ENCODE data around the gene ARHGAP42. TPM values are rescaled to one million over a fixed set of nuclear protein-coding genes. Genes with fewer than 3 reads are reported as not detected.

Gene ARHGAP42
- total RNA-seq, 1 donor from 2014 or later: 33.2 TPM

DNA sequence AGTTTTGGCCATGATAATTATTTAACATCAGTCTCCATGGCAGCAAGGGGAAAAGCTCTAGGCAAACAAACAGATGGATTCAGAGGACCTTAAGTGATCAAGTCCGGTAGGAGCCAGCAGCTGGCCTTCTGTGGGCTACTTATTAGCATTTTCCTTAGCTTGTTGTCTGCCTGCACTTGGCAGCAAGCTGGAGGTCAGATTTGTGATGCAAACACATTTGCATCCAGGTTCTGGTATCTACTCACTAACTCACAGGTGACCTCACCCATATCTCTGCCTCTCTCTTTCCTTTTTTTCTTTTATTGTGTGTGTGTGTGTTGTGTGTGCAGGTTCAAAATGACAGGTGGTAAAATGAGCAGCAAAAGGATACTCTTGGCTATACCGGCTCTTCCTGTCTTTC lies 32.3 kb downstream of the ARHGAP42 start:
- H3K36me3 ChIP-seq (ENCODE audit: insufficient read depth, low read length): no peaks in the 10 kb centered on the region
- H3K4me3 ChIP-seq (ENCODE audit: insufficient read depth, low read depth, low read length): no peak overlapping the region
- Mint-ChIP-seq H3K27me3 (ENCODE audit: low read depth, unreplicated experiment) (no peaks in the 10 kb centered on the region), H3K36me3 (ENCODE audit: low read depth, unreplicated experiment) (no peaks in the 10 kb centered on the region), H3K4me1 (ENCODE audit: low read depth, unreplicated experiment) (peaks cover 30% of the 10 kb centered on the region), H3K9me3 (ENCODE audit: unreplicated experiment) (peaks cover 1% of the 10 kb centered on the region), H3K27ac (ENCODE audit: unreplicated experiment) (peak overlapping the region; percentile 85), H3K4me3 (ENCODE audit: unreplicated experiment) (no peak overlapping the region)
- peak overlapping the region; percentile 72 for H3K4me2 ChIP-seq (ENCODE audit: low read length)
- H3K79me2 ChIP-seq (ENCODE audit: insufficient read depth, low read length): peaks cover 47% of the 10 kb centered on the region
- peaks cover 22% of the 10 kb centered on the region for H4K20me1 ChIP-seq (ENCODE audit: insufficient read depth, low read length)
- no peak overlapping the region for H2AFZ ChIP-seq (ENCODE audit: low read depth, low read length)
- FAIRE-seq (no peak), DNase-seq (ENCODE audit: low read depth) (peak; percentile 46)
- H3K9me3 ChIP-seq (ENCODE audit: insufficient read depth, low read depth, low read length): no peaks in the 10 kb centered on the region
- H3K27me3 ChIP-seq (ENCODE audit: insufficient read depth, low read length): no peaks in the 10 kb centered on the region
- H3K27ac ChIP-seq (ENCODE audit: low read depth, low read length): peak overlapping the region; percentile 41
- peaks cover 14% of the 10 kb centered on the region for H3K4me1 ChIP-seq (ENCODE audit: insufficient read depth, low read length)
- peak overlapping the region; percentile 51 for H3K9ac ChIP-seq (ENCODE audit: low read length)
- TF ChIP-seq, protein P1, sequence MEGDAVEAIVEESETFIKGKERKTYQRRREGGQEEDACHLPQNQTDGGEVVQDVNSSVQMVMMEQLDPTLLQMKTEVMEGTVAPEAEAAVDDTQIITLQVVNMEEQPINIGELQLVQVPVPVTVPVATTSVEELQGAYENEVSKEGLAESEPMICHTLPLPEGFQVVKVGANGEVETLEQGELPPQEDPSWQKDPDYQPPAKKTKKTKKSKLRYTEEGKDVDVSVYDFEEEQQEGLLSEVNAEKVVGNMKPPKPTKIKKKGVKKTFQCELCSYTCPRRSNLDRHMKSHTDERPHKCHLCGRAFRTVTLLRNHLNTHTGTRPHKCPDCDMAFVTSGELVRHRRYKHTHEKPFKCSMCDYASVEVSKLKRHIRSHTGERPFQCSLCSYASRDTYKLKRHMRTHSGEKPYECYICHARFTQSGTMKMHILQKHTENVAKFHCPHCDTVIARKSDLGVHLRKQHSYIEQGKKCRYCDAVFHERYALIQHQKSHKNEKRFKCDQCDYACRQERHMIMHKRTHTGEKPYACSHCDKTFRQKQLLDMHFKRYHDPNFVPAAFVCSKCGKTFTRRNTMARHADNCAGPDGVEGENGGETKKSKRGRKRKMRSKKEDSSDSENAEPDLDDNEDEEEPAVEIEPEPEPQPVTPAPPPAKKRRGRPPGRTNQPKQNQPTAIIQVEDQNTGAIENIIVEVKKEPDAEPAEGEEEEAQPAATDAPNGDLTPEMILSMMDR (IDR thresholded peaks at IDR 0.05; ENCODE audit: insufficient read depth, low read depth, low read length): no peak
- no peak for TF ChIP-seq EZH2 (IDR thresholded peaks at IDR 0.05; ENCODE audit: insufficient read depth, low read length)

- H3K9me3 ChIP-seq (ENCODE audit: insufficient read depth, low read depth, low read length): no peaks in the 10 kb centered on the region
- Mint-ChIP-seq H3K4me1 (ENCODE audit: low read depth, unreplicated experiment) (peaks cover 30% of the 10 kb centered on the region), H3K27ac (ENCODE audit: unreplicated experiment) (peak overlapping the region; percentile 85)
These were observed 32.7 kb downstream of the ARHGAP42 start for GRCh38 chr11:100719809-100720221.

GRCh38 chr11:100726680-100727079 lies 39.6 kb downstream of the ARHGAP42 start:
- Histone ChIP-seq H3K27me3 (ENCODE audit: insufficient read depth, low read length) (no peaks in the 10 kb centered on the region), H3K79me2 (ENCODE audit: insufficient read depth, low read length) (peaks cover 43% of the 10 kb centered on the region), H3K4me3 (ENCODE audit: insufficient read depth, low read depth, low read length) (no peak overlapping the region), H3K4me2 (ENCODE audit: low read length) (no peak overlapping the region), H2AFZ (ENCODE audit: low read depth, low read length) (no peak overlapping the region), H4K20me1 (ENCODE audit: insufficient read depth, low read length) (peaks cover 8% of the 10 kb centered on the region), H3K4me1 (ENCODE audit: insufficient read depth, low read length) (no peaks in the 10 kb centered on the region), H3K9ac (ENCODE audit: low read length) (no peak overlapping the region), H3K9me3 (ENCODE audit: insufficient read depth, low read depth, low read length) (no peaks in the 10 kb centered on the region), H3K27ac (ENCODE audit: low read depth, low read length) (no peak overlapping the region), H3K36me3 (ENCODE audit: insufficient read depth, low read length) (no peaks in the 10 kb centered on the region)
- H3K27ac Mint-ChIP-seq (ENCODE audit: unreplicated experiment): no peak overlapping the region
- no peaks in the 10 kb centered on the region for H3K27me3 Mint-ChIP-seq (ENCODE audit: low read depth, unreplicated experiment)
- FAIRE-seq (no peak), DNase-seq (ENCODE audit: low read depth) (no peak)
- H3K4me1 Mint-ChIP-seq (ENCODE audit: low read depth, unreplicated experiment): peaks cover 24% of the 10 kb centered on the region
- TF ChIP-seq, protein P1 (IDR thresholded peaks at IDR 0.05; ENCODE audit: insufficient read depth, low read depth, low read length): no peak
- no peak for TF ChIP-seq EZH2 (IDR thresholded peaks at IDR 0.05; ENCODE audit: insufficient read depth, low read length)
- no peaks in the 10 kb centered on the region for H3K9me3 Mint-ChIP-seq (ENCODE audit: unreplicated experiment)
- H3K4me3 Mint-ChIP-seq (ENCODE audit: unreplicated experiment): no peak overlapping the region
- no peaks in the 10 kb centered on the region for H3K36me3 Mint-ChIP-seq (ENCODE audit: low read depth, unreplicated experiment)

More at GRCh38 chr11:100719809-100720221, 32.7 kb downstream of the ARHGAP42 start:
- Mint-ChIP-seq H3K9me3 (ENCODE audit: unreplicated experiment) (peaks cover 1% of the 10 kb centered on the region), H3K36me3 (ENCODE audit: low read depth, unreplicated experiment) (no peaks in the 10 kb centered on the region), H3K4me3 (ENCODE audit: unreplicated experiment) (no peak overlapping the region), H3K27me3 (ENCODE audit: low read depth, unreplicated experiment) (no peaks in the 10 kb centered on the region)
- Histone ChIP-seq H3K9ac (ENCODE audit: low read length) (peak overlapping the region; percentile 51), H3K79me2 (ENCODE audit: insufficient read depth, low read length) (peaks cover 45% of the 10 kb centered on the region), H2AFZ (ENCODE audit: low read depth, low read length) (no peak overlapping the region), H3K36me3 (ENCODE audit: insufficient read depth, low read length) (no peaks in the 10 kb centered on the region), H3K27me3 (ENCODE audit: insufficient read depth, low read length) (no peaks in the 10 kb centered on the region), H3K4me3 (ENCODE audit: insufficient read depth, low read depth, low read length) (no peak overlapping the region), H4K20me1 (ENCODE audit: insufficient read depth, low read length) (peaks cover 19% of the 10 kb centered on the region), H3K4me2 (ENCODE audit: low read length) (peak overlapping the region; percentile 72), H3K4me1 (ENCODE audit: insufficient read depth, low read length) (peaks cover 14% of the 10 kb centered on the region), H3K27ac (ENCODE audit: low read depth, low read length) (peak overlapping the region; percentile 41)
- DNase-seq (ENCODE audit: low read depth) (peak; percentile 87), FAIRE-seq (peak; percentile 97)
- TF ChIP-seq, protein P1 (IDR thresholded peaks at IDR 0.05; ENCODE audit: insufficient read depth, low read depth, low read length): no peak
- TF ChIP-seq EZH2 (IDR thresholded peaks at IDR 0.05; ENCODE audit: insufficient read depth, low read length): no peak
